Tibial nerve (tissue), 4 donors: ENCODE data around the gene C2orf76.

Source experiments
- CTCF ChIP-seq, 5 experiments: fragments of 200-600 bp in 3 of 5; fragments of 450-650 bp in 2 of 5; sonication (generic) in 3 of 5; IDR thresholded peaks; one replicate each; pipeline ENCODE4 v1.5.1; 2016 to 2019; ENCODE audit warnings: antibody characterized with exemption in 5 of 5, mild to moderate bottlenecking in 3 of 5, moderate library complexity in 2 of 5
- EP300 ChIP-seq, 2 donors: sonication (generic); formaldehyde crosslinking; IDR thresholded peaks; one replicate each; pipeline ENCODE4 v1.6.1; 2017; ENCODE audit warnings: antibody characterized with exemption in 2 of 2, mild to moderate bottlenecking in 1 of 2
- POLR2A ChIP-seq, 2 donors: fragments of 450-650 bp; IDR thresholded peaks; one replicate each; pipeline ENCODE4 v1.6.1; 2017; ENCODE audit warnings: antibody characterized with exemption in 2 of 2, mild to moderate bottlenecking in 2 of 2, moderate library complexity in 2 of 2

- TF ChIP-seq CTCF (IDR thresholded peaks at IDR 0.05) = no peak
- no peak for TF ChIP-seq POLR2A (IDR thresholded peaks at IDR 0.05)
- no peak for TF ChIP-seq EP300 (IDR thresholded peaks at IDR 0.05)
Measured at GRCh38 chr2:119359774-119360173, 6.9 kb downstream of the C2orf76 start.
